ENCODE data around the gene ZSCAN5A.
A peak's percentile ranks its signal among the peaks of the same experiment; 100 is the strongest.
"Not testable (repeated sequence)": the region's sequence is repeated elsewhere in the genome, so short reads cannot be mapped to it uniquely, and the experiment has no call there.

Gene ZSCAN5A

DNA sequence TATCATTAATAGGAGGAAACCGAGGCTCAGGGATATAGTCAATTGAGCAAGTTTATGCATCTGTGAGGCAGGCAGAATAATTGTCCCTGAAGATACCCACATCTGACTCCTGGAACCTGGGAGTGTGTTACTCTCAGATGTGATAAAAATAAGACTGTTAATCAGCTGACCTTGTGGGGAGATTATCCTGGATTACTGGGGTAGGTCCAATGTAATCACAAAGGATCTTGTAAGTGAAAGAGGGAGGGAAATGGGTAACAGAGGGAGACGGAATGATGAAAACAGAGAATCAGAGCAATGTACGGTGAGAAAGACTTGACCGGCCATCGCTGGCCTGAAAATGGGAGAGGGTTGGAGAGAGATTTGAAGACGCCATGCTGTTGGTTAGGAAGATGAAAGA lies 45.3 kb downstream of the ZSCAN5A start:
- no peak for DNase-seq

DNA sequence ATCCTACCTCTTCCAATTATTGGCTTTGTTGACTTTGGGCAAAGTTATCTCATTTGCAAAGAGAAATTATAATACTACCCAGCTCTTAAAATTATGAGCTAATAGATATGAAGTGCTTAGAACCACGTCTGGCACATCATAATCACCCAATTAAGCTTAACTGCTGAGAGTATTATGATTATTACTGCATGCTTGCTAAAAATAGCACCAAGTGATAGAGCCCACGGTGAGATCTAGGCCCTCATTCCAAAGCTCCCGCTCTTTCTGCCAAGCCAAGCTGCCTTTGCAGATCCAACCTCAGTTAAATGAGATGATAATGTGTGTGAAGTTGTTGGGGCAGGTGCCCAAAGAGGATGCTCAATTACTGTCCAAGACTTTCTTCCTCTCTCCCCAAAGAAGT lies 48.6 kb downstream of the ZSCAN5A start:
- no peak for DNase-seq

DNA sequence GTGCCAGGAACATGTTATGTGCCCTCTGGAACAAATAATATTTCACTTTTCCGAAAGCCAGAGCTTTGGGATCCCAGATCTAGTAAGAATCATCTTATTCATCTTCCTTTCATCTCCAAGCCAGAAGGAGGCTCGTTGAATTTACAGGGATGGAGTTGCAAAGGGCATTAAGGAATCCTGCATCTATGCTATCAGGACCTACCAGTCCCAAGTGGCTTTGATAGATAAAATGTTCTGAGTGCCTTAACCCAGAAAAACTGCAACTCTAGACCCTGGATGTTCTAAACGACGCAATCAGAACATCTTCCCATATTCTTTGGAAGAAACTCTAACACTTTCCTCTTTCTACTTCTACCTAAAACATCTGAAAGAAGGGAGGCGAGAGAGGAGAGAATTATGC lies 51.3 kb downstream of the ZSCAN5A start:
- DNase-seq = no peak

DNA sequence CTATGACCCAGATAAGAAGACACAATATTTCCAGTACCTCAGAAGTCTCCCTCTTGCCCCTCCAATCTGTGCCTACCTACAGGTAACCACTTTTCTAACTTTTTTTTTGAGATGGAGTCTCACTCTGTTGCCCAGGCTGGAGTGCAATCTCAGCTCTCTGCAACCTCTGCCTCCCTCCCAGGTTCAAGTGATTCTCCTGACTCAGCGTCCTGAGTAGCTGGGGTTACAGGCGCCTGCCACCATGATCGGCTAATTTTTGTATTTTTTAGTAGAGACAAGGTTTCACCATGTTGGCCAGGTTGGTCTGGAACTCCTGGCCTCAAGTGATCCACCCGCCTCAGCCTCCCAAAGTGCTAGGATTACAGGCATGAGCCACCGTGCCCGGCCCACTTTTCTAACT lies 52.7 kb downstream of the ZSCAN5A start:
- not testable (repeated sequence) for DNase-seq

DNA sequence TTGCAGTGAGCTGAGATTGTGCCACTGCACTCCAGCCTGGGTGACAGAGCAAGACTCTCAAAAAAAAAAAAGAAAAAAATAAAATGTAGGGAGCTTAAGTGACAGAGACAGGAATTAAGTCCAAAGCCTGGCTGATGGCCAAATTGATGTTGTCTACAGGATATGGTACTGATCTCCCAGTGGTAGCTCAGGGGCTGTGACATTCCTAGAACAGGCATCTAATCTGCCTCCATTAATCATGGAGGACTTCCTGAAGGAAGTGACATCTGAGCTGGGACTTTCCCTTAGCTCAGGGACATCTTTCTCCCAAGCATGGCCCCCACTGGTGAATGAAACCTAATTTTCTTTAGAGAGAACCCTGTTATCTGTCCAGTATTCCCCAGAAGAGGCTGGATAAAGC lies 53.5 kb downstream of the ZSCAN5A start:
- no peak for DNase-seq

DNA sequence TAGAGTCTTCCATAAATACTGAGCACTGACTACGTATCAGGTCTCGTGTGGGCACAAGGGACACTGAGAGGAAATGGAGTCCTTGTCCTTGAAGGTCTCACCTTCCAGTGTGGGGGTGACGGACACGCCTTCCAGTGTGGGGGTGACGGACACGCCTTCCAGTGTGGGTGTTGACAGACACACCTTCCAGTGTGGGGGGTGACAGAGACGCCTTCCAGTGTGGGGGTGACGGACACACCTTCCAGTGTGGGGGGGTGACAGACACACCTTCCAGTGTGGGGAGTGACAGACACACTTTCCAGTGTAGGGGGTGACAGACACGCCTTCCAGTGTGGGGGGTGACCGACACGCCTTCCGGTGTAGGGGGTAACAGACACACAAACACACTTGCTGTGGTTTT lies 56.4 kb downstream of the ZSCAN5A start:
- no peak for DNase-seq

DNA sequence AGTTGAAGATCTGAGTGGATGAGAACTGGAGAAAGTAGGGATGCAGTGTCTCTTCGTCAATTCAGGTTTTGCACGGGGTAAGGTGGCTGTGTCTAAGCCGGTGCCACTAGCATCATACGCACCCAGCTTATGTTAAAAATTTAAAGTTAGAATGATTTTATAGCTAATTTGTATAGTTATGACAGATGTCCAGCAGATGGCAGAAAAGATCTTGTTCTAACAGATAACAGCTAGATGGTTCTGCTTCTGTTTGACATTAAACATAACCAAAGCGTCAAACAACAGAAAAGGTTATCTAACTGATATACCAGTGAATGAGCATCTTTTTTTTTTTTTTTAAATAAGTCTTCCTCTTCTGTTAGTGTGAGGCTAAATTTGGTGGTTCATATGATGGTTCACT lies 60.9 kb downstream of the ZSCAN5A start:
- peak; percentile 31 for DNase-seq

DNA sequence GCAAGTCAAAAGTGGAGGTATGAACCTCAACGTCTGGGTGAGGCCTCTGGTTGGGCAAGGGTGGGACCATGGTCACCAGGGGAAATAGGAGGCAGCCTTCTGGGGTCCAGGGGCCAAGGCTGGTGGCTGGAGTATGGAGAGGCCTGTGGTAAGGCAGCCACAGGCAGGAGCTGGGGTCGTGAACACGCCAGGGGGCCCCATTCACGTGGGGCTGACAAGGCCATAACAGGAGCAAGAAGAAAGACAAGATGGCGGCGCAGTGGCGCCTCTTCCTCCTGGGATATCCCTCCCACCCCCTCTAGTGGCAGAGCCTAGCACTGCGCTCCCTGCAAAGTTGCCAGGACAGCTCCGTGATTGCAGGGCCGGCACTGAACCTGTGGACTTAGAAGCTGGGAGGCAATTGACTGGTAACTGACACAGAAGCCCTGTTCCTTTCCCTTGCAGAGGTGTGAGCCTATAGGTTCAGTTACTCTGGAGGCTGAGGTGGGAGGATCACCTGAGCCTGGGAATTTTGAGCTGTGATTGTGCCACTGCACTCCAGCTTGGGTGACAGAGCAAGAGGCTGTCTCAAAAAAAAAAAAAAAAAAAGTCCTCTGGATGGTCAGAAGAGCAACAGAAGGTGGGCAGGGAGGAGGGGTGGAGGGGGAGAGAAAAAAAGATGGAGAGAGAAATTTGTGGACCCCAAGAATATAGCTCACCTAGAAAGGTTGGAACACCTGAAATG lies 61.8 kb downstream of the ZSCAN5A start:
- DNase-seq = peak; percentile 4

DNA sequence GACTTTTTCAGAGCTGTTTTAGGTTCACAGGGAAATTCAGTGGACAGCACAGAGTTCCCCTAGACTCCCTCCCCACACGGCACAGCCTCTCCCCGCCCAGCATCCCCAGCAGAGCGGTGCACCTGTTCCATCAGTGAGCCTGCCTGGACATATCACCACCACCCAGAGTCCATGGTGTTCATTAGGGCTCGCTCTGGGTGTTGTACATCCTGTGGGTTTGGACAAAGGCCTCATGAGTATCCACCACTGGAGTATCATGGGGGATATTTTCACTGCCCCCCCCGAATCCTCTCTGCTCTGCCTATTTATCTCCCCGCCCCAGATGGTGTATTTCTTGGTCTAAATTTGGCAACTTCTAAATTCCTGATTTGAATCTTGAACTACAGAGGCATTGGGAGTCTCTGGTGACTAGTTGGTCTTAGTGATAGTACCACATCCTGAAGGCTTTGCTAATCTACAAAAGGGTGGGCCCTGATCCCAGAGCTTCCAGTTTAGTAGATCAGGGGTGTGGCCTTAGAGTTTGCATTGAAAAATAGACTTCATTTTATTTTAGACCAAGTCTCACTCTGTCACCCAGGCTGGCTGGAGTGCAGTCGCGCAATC lies 65.8 kb downstream of the ZSCAN5A start:
- not testable (repeated sequence) for DNase-seq

DNA sequence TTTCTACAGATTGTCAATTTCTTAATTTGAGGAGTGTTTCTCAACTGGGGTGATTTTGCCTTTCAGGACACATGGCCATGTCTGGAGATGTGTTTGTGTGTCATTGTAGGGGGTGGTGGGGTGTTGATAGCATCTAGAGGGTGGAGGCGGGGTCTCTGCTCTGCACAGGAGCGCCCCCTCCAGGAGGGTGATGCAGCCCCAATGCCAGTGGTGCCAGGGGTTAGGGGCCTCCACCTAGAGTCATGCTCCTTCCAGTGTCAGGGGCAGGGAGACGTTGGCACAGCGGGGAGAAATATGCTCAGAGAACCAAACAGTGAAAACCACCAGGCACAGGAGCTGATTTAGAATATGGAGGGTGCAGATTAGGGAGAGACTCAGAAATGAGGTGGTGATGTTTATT lies 68.9 kb downstream of the ZSCAN5A start:
- DNase-seq = not testable (repeated sequence)

DNA sequence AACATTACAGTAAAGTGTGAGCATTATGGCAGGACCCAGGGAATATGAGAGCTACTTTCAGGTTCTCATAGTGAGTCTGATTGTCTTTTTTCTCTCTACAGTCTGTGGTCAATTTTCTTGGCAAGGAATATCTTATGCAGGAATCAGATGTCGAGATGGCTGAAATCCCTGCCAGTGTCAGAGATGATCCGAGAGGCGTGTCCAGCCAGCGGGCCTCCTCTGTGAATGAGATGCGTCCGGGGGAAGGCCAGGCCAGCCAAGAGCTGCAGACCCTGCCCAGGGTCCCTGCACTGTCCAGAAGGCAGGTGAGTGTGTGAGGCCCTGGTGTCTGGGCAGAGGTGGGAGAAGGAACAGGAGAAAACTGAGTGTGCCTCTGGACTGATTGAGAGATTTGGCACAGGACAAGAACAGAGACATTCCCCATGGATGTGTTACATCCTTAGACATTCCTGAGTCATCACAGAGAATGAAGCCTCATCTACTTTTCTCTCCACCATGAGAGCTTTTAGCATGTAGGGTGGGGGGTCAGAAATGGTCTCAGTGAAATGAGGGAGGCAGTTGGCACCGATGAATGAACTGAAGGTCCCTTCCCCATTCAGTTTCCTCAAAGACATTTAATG lies 69.4 kb downstream of the ZSCAN5A start:
- peak; percentile 21 for DNase-seq

DNA sequence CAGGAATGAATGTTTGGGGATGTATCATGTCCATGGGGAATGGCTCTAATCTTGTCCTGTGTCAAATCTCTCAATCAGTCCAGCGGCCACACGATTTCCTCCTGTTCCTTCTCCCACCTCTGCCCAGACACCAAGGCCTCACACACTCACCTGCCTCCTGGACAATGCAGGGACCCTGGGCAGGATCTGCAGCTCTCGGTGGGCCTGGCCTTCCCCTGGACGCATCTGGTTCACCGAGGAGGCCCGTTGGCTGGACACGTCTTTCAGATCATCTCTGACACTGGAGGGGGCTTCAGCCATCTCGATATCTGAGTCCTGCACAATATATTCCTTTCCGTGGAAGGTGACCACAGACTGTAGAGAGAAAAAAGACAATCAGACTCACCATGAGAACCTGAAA lies 91.2 kb downstream of the ZSCAN5A start:
- DNase-seq = no peak

DNA sequence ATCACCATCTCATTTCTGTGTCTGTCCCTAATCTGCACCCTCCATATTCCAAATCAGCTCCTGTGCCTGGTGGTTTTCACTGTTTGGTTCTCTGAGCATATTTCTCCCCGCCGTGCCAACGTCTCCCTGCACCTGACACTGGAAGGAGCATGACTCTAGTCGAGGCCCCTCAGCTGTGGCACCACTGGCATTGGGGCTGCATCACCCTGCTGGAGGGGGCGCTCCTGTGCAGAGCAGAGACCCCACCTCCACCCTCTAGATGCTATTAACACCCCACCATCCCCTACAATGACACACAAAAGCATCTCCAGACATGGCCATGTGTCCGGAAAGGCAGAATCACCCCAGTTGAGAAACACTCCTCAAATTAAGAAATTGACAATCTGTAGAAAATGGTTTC lies 91.7 kb downstream of the ZSCAN5A start:
- no peak for DNase-seq

DNA sequence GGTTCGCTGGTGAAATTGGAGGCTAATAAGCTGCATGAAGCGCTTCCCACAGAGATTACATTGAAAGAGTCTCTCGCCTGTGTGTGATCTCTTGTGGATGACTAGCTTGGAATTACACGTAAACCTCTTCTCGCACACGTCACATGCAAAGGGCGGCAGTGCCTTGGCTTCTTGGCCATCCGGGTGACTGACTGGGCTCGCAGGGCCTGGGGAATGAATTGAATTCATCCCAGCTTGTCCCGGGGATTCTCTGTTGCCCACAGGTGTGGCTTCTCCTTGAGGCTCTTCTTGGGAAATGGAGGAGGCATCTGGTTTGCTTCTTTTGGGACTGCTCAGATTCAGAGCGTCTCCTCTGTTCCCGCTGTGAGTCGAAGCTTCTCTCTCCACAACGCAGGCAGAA lies 92.8 kb downstream of the ZSCAN5A start:
- no peak for DNase-seq

DNA sequence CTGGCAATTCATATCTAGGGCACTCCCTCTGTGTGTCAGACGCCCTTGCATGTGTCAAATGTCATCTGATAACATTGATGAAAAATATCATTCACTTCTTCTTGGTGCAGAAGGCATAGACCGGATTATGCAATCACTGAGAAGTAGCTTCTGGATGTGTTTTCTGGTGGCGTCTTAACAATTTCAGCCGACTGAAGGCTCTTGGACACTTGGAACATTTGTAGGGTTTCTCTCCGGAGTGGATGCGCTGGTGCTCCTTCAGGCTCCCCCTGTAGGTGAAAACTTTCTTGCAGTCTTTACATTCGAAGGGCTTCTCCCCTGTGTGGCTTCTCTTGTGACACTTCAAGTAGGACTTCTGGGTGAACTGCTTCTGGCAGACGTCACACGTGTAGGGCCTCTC lies 93.2 kb downstream of the ZSCAN5A start:
- not testable (repeated sequence) for DNase-seq

DNA sequence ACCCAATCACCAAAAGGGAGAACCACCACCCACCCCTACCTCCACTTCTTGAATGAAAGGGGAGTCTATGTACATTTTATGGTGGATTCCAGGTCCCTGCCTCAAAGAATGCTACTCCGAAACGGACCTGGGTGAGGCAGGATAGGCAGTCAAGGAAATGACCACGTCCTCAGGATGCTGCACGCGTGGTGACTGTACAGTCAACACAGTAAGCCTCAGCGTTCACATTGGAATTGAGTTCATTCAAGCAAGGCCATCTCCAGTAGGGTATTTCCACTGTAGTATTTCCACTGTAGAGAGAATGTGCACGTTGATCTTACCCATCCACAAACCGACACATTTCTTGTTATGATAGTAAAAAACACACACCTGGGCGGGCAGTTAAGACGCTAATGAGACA lies 95.7 kb downstream of the ZSCAN5A start:
- no peak for DNase-seq

DNA sequence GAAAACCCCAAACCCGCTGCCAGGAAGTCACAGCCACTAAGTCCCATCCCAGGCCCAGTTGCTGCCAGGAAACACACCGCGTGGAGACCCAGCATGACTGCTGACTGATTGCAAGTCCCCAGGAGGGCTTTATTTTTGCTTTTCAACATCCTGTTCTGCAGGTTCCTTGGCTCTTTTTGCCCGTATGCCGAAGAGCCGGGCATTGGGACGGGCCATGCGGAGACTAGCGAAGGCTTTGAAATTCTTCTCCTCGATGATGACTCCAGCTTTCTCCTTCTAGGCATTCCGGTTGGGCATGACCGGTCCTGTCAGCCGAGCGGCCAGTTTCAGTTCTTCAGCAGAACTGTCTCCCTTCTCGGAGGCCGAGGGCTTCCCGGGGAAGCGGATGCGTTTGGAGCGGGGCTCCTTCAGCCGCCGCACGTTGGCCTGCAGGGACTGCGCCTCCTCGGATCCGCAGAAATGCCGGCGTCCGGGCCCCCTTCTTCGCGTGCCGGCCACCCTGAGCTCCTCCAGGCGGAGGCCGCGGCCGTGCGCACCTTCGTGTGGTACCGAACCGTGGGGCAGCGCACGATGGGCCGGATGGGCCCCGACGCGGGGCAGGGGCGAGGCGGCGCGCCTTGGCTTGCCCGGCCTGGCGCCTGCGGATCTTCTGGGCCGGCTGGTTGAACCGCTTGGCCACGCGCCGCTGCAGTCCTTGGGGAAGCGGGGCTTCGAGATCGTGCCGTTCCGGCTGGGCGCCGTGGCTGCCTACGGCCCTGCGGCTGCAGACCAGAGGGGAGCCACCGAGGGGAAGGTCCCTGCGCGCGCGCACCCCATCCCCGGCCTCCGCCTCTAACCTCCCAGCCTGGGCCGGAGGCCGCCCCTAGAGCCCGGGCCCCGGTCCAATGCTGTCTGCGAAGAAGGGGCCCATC lies 97.3 kb downstream of the ZSCAN5A start:
- no peak for DNase-seq

DNA sequence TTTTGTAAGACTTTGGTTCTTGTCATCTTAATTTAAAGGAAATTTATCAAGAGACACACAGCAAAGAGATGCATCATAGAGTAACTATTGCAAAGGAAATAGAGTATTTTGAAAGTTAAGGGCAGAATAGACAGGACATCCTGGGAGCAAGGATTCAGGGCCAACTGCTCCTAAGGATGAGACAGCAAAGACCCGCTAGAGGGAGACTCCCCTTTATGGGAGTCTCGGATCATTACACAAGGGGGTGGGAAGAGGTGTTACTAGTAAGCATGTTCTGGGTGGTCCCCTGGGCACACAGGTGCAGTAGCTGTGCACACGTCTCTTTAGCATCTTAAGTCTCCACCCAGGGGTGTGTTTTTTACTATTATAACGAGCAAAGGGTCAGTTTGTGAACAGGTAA lies 102.9 kb downstream of the ZSCAN5A start:
- DNase-seq = no peak

DNA sequence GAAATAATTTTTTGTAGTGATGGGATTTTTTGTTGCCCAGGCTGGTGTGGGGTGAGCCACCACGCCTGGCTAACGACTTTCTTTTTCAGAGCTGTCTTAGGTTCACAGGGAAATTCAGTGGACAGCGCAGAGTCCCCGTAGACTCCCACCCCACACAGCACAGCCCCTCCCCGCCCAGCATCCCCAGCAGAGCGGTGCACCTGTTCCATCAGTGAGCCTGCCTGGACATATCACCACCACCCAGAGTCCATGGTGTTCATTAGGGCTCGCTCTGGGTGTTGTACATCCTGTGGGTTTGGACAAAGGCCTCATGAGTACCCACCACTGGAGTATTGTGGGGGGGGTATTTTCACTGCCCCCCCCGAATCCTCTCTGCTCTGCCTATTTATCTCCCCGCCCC lies 104.6 kb downstream of the ZSCAN5A start:
- not testable (repeated sequence) for DNase-seq

DNA sequence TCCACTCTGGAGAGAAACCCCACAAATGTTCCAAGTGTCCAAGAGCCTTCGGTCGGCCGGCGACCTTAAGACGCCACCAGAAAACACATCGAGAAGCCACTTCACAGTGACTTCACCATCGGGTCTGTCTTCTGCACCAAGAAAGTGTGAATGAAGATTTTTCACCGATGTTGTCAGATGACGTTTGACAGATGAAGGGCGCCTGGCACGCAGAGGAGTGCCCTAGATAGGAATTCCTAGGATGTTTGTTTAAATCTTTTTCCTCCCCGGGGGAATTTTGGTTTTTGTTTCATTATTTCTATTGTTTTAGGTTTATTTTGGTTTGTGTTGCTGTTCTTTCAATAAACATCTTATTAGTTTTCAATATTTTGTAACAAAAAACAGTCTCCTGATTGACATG lies 105.5 kb downstream of the ZSCAN5A start:
- no peak for DNase-seq

DNA sequence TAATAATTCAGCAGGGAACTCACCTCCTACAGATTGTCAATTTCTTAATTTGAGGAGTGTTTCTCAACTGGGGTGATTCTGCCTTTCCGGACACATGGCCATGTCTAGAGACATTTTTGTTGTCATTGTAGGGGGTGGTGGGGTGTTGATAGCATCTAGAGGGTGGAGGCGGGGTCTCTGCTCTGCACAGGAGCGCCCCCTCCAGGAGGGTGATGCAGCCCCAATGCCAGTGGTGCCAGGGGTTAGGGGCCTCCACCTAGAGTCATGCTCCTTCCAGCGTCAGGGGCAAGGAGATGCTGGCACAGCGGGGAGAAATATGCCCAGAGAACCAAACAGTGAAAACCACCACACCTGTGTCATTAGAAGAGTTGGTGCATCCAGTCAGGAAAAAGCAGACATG lies 107.1 kb downstream of the ZSCAN5A start:
- not testable (repeated sequence) for DNase-seq

DNA sequence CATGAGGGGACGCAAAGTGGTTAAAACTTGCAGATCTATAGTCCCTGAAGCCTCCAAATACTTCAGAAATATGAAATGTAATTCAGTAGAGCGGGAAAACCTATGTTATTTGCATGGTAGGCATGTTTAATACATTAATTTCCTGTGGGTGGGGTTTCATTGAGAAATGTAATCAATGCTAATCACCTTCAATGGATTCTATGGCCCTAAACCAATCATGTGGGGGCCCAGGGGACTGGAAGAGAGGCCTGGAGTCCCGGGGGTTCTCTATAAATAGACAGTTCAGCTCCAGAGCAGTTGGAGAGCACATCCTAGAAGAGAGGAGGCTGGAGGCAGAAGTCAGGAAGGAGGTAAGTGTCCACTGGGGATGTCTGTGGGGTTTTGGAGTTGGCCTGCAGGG lies 112.7 kb downstream of the ZSCAN5A start, which contains the start of gene ZSCAN5C:
Gene ZSCAN5C, plus strand, starts transcription at position 301 of the 400 bp plus-strand sequence. CDS start 3,641 bp downstream, outside the sequence.
- no peak for DNase-seq

DNA sequence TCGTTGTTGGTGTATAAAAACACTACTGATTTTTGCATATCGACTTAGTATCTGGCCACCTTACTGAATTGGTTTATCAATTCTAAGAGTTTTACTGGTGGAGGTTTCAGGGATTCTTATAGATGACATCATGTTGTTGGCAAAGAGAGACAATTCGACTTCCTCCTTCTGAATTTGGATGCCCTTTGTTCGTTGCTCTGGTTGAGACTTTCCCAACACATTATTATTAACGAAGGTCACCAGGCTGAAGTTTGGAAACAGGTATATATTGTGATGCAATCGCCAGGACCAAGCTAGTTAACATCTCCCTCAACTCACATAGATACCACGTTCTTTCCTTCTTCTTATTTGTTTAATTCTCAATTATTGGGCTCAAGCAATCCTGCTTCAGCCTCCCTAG lies 115.0 kb downstream of the ZSCAN5A start:
- no peak for DNase-seq
